ENCODE measurements around the gene C3orf18. TPM values are rescaled to one million over a fixed set of nuclear protein-coding genes. Genes with fewer than 3 reads are reported as not detected.
A peak's percentile ranks its signal among the peaks of the same experiment; 100 is the strongest.

Gene C3orf18
- total and polyA plus RNA-seq, 9 of the 15 experiments (the other 6 are each of a cell fraction or from before 2014, with no cell fraction given), result 0.01 to 2.3 (median 0.94) TPM

DNA sequence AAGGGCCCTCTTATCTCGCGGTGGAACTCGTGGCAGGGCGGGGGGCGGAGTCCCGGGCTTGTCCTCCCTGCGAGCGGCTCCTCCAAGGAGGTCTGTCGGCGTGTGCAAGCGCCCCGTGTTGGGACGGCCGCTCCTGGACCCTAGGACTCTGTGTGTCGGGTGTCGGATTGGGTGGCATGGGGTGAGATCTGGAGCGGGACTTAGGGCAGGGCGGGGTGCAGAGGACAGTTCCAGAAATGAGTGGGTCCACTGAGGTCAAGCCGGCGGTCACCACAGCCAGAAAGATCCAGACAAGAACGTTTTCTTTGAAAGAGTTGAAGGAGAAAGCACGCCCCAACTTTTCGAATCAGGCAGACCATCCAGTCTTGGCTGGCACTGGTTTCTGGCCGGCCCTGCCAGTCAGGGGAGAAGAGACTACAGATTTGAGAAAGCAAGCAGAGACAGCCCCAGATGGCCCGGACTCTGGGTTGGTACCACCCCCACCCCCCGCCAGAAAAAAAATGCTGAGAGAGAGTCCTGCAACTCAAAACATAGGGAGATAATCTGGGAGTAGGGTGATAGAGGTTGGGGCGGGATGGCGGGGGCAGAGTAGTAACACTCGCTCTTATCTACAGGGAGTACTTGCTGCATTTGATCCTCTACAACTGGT is 44.8 kb upstream of the C3orf18 start (continued):
- TF ChIP-seq ZNF239 (CRISPR knock-in tag; IDR thresholded peaks at IDR 0.05) (no peak), DACH1 (IDR thresholded peaks at IDR 0.05; ENCODE audit: partially characterized antibody) (no peak), KDM5B (IDR thresholded peaks at IDR 0.05; ENCODE audit: insufficient replicate concordance, low read depth, low read length) (peak; percentile 74), NR4A1 (CRISPR knock-in tag; IDR thresholded peaks at IDR 0.05) (no peak; the same call in 1 of the 2 replicates), NR4A1 (tag; IDR thresholded peaks at IDR 0.05) (no peak), SMARCA4 (IDR thresholded peaks at IDR 0.05) (no peak), ARID3A (IDR thresholded peaks at IDR 0.05; ENCODE audit: borderline replicate concordance, low read depth, low read length) (peak; percentile 55; the same call in 1 of the 2 replicates), NFE2L1 (tag; IDR thresholded peaks at IDR 0.05; ENCODE audit: borderline replicate concordance, low read depth) (no peak), SIN3A (IDR thresholded peaks at IDR 0.05; ENCODE audit: borderline replicate concordance in 2 of 2, control insufficient read depth in 1 of 2, low read depth in 2 of 2, low read length in 2 of 2) (peak in 1 of 2 experiments; percentile 18; a peak in 2 of 4 replicates), ZNF695 (CRISPR knock-in tag; IDR thresholded peaks at IDR 0.05) (no peak), DPF2 (IDR thresholded peaks at IDR 0.05) (peak; percentile 55; the same call in 1 of the 2 replicates), HIVEP1 (CRISPR knock-in tag; IDR thresholded peaks at IDR 0.05) (no peak), FOS (IDR thresholded peaks at IDR 0.05; ENCODE audit: extremely low read depth, insufficient read length) (no peak), MBD2 (IDR thresholded peaks at IDR 0.05; ENCODE audit: borderline replicate concordance, low read depth) (0 out of 2 replicates have a peak, but pooled peaks have one; percentile 17), ZNF780A (CRISPR knock-in tag; IDR thresholded peaks at IDR 0.05) (no peak), ZKSCAN3 (CRISPR knock-in tag; IDR thresholded peaks at IDR 0.05) (no peak), MTA3 (IDR thresholded peaks at IDR 0.05; ENCODE audit: borderline replicate concordance) (no peak; the same call in 1 of the 2 replicates), ZNF75A (CRISPR knock-in tag; IDR thresholded peaks at IDR 0.05) (no peak)
- TF ChIP-seq, protein P1, sequence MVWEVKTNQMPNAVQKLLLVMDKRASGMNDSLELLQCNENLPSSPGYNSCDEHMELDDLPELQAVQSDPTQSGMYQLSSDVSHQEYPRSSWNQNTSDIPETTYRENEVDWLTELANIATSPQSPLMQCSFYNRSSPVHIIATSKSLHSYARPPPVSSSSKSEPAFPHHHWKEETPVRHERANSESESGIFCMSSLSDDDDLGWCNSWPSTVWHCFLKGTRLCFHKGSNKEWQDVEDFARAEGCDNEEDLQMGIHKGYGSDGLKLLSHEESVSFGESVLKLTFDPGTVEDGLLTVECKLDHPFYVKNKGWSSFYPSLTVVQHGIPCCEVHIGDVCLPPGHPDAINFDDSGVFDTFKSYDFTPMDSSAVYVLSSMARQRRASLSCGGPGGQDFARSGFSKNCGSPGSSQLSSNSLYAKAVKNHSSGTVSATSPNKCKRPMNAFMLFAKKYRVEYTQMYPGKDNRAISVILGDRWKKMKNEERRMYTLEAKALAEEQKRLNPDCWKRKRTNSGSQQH (CRISPR knock-in tag; IDR thresholded peaks at IDR 0.05), result no peak
- TF ChIP-seq, protein P2, sequence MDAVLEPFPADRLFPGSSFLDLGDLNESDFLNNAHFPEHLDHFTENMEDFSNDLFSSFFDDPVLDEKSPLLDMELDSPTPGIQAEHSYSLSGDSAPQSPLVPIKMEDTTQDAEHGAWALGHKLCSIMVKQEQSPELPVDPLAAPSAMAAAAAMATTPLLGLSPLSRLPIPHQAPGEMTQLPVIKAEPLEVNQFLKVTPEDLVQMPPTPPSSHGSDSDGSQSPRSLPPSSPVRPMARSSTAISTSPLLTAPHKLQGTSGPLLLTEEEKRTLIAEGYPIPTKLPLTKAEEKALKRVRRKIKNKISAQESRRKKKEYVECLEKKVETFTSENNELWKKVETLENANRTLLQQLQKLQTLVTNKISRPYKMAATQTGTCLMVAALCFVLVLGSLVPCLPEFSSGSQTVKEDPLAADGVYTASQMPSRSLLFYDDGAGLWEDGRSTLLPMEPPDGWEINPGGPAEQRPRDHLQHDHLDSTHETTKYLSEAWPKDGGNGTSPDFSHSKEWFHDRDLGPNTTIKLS (IDR thresholded peaks at IDR 0.05; ENCODE audit: borderline replicate concordance, low read depth), result peak; percentile 90; the same call in 1 of the 2 replicates
- TF ChIP-seq, protein P3, sequence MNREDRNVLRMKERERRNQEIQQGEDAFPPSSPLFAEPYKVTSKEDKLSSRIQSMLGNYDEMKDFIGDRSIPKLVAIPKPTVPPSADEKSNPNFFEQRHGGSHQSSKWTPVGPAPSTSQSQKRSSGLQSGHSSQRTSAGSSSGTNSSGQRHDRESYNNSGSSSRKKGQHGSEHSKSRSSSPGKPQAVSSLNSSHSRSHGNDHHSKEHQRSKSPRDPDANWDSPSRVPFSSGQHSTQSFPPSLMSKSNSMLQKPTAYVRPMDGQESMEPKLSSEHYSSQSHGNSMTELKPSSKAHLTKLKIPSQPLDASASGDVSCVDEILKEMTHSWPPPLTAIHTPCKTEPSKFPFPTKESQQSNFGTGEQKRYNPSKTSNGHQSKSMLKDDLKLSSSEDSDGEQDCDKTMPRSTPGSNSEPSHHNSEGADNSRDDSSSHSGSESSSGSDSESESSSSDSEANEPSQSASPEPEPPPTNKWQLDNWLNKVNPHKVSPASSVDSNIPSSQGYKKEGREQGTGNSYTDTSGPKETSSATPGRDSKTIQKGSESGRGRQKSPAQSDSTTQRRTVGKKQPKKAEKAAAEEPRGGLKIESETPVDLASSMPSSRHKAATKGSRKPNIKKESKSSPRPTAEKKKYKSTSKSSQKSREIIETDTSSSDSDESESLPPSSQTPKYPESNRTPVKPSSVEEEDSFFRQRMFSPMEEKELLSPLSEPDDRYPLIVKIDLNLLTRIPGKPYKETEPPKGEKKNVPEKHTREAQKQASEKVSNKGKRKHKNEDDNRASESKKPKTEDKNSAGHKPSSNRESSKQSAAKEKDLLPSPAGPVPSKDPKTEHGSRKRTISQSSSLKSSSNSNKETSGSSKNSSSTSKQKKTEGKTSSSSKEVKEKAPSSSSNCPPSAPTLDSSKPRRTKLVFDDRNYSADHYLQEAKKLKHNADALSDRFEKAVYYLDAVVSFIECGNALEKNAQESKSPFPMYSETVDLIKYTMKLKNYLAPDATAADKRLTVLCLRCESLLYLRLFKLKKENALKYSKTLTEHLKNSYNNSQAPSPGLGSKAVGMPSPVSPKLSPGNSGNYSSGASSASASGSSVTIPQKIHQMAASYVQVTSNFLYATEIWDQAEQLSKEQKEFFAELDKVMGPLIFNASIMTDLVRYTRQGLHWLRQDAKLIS (CRISPR knock-in tag; IDR thresholded peaks at IDR 0.05), result no peak
